ENCODE measurements around the gene UVSSA. TPM values are rescaled to one million over a fixed set of nuclear protein-coding genes. Genes with fewer than 3 reads are reported as not detected.

Gene UVSSA
- total and polyA plus RNA-seq, 7 donors = 1.8 to 18.7 (median 8.7) TPM

DNA sequence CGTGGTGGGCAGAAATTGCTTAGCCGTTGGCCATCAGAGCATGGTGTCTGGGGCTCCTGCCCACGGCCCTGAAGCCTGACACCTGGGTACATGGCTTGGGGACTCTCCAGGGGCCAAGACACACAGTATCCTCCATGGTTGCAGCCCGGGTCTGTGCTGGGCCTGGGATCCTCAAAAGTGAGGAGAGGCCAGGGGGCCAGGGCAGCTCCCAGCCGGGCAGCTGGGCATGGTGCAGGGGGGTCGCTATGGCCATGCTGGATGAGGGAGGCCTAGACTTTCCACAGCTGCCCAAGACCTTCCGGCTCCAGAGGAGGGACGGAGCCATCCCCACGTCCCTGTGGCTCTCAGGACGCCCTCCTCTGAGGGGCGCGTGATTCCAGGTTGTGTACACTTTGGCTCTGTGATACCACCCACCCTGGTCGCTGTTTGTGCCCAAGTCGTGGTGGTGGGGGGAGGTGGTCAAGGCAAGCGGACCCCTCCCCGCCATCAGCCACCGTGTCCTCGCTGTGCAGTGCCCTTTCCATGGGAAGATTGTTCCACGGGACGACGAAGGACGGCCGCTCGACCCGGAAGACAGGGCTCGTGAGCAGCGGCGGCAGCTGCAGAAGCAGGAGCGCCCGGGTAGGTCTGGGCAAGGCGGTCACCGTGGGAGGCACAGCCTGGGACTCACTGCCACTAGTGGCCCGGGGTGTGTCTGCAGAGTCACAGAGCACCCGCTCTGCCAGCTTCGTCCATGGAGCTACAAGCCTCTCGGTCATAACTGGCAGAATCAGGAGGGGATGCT, 33.6 kb downstream of the UVSSA start:
- Histone ChIP-seq H3K36me3 (peaks cover 8 to 57% (median 16%) of the 10 kb centered on the region in 4 donors), H3K4me1 (no peaks in the 10 kb centered on the region), H3K4me3 (no peak overlapping the region), H3K27ac (no peak overlapping the region), H3K9me3 (no peaks in the 10 kb centered on the region), H3K27me3 (no peaks in the 10 kb centered on the region)
- DNase-seq = peak; percentile 62
- 90% methylated on average over 36 of the region's 36 CpGs for WGBS, 2 donors
- intact Hi-C loops (cut with DNase I) = no loop called here
- TF ChIP-seq, protein P1, sequence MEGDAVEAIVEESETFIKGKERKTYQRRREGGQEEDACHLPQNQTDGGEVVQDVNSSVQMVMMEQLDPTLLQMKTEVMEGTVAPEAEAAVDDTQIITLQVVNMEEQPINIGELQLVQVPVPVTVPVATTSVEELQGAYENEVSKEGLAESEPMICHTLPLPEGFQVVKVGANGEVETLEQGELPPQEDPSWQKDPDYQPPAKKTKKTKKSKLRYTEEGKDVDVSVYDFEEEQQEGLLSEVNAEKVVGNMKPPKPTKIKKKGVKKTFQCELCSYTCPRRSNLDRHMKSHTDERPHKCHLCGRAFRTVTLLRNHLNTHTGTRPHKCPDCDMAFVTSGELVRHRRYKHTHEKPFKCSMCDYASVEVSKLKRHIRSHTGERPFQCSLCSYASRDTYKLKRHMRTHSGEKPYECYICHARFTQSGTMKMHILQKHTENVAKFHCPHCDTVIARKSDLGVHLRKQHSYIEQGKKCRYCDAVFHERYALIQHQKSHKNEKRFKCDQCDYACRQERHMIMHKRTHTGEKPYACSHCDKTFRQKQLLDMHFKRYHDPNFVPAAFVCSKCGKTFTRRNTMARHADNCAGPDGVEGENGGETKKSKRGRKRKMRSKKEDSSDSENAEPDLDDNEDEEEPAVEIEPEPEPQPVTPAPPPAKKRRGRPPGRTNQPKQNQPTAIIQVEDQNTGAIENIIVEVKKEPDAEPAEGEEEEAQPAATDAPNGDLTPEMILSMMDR (IDR thresholded peaks at IDR 0.05) = no peak
- no peak for TF ChIP-seq POLR2A (IDR thresholded peaks at IDR 0.05)
- no peak for TF ChIP-seq POLR2AphosphoS5 (IDR thresholded peaks at IDR 0.05)
- TF ChIP-seq EP300 (IDR thresholded peaks at IDR 0.05) = no peak

DNA sequence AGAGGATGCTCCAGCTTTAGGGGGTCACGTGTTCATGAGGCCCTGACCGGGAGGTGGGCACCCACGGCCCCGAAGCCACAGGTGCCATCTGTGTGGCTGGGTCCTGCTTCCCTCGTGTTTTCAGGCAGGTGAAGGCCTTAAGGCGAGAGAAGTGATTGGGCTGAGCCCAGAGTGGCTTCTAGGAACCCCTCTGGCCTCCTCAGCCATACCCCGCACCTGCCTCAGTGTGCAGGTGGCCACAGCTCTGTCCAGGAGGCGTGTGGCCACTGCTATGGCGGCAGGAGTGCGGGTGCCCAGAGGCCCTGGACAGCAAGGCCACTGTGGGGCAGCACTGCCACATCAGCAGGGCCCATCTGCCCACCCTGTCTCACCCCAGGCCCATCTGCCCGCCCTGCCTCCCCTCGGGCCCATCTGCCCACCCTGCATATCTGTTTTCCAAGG, 34.2 kb downstream of the UVSSA start:
- intact Hi-C loops (cut with DNase I) = no loop called here
- TF ChIP-seq EP300 (IDR thresholded peaks at IDR 0.05) = no peak
- H3K27me3 ChIP-seq = no peaks in the 10 kb centered on the region
- no peaks in the 10 kb centered on the region for H3K4me1 ChIP-seq
- no peak overlapping the region for H3K4me3 ChIP-seq
- no peaks in the 10 kb centered on the region for H3K9me3 ChIP-seq
- 94 to 95% methylated on average over 12 of the region's 12 CpGs for WGBS, 2 donors
- peak; percentile 43 for DNase-seq
- peaks cover 9 to 57% (median 15%) of the 10 kb centered on the region in 4 donors for H3K36me3 ChIP-seq
- no peak overlapping the region for H3K27ac ChIP-seq

DNA sequence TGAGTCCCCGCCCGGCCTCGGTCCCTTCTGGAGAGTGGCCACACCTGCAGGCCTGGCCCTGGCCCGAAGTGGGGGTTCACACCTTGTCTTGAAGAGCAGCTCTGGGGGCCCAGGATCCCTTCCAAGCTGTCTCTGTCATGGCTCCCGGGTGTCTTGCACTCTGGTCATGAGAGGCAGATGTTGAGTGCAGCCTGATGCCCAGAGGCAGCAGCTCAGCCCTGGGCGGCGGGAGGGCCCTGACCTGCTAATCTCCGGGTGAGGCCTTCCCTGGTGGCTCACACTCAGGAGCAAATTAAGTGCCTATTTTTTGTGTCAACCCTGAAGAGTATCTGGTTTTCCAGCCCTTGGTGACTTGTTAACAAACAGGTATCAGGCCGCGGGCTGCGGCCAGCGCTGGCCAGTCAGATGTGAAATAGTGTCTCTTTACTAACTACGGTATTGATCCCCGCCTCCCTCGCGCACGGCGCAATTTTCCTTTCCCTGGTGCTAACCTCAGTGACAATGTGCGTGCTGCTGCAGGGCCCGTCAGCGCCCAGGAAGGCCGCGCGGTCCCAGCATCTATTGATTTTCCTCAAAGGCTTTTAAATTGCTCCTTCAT, 35.0 kb downstream of the UVSSA start:
- intact Hi-C loops (cut with DNase I) = no loop called here

DNA sequence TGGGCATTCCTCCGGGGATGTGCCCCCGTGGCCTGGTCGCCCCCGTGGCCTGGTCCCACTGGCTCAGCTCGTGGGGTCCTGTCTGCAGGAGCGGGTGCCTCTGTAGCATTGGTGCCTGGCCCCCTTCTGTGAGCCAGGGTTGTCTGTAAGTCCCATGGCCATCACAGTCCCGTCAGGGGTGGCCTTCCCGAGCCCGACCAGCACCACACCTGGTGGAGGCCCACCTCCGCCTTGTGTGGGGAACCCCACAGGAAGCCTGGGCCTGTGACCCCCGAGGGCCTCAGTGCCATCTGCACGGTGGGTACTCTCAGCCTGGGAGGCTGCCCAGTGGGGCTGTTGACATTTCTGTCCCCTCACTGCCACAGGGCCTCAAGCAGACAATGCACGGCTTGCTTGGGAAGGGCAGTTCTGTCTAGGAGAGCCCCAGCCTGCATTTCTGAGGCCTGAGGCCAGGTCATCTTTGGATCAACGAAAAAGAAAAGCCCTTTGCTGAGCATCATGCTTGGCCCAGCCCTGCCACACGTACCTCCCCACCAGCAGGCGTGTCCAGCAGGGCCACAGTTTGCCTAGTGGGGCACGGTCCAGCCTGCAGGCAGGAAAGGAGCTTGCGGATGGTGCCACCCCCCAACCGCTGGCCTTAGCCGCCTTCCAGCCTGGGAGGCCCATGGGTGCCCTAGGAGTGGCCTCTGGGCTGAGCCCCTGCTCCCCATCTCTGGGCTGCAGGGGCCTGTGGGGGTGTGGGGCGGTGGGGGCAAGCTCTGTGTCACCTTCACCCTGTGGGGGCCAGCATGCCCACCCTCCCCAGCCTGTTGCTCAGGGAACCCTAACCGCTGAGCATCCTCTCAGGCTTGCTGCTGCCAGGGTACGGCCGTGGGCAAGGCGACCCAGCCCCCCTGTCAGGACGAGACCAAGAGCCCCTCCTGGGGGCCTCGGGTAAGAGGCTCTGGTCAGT, 36.0 kb downstream of the UVSSA start:
- Histone ChIP-seq H3K27me3 (no peaks in the 10 kb centered on the region), H3K27ac (no peak overlapping the region), H3K4me1 (no peaks in the 10 kb centered on the region), H3K4me3 (no peak overlapping the region), H3K9me3 (no peaks in the 10 kb centered on the region), H3K36me3 (peaks cover 5 to 56% (median 13%) of the 10 kb centered on the region in 4 donors)
- TF ChIP-seq EP300 (IDR thresholded peaks at IDR 0.05) (no peak), POLR2AphosphoS5 (IDR thresholded peaks at IDR 0.05) (no peak), POLR2A (IDR thresholded peaks at IDR 0.05) (no peak)
- TF ChIP-seq, protein P1 (IDR thresholded peaks at IDR 0.05) = no peak
- DNase-seq = peak; percentile 59
- intact Hi-C loops (cut with DNase I) = no loop called here
- 91% methylated on average over 27 of the region's 27 CpGs for WGBS, 2 donors

More for the DNA sequence above, 35.0 kb downstream of the UVSSA start:
- no peaks in the 10 kb centered on the region for H3K9me3 ChIP-seq
- H3K27me3 ChIP-seq = no peaks in the 10 kb centered on the region
- peaks cover 5 to 56% (median 14%) of the 10 kb centered on the region in 4 donors for H3K36me3 ChIP-seq
- 96 to 98% methylated on average over 24 of the region's 24 CpGs for WGBS, 2 donors
- H3K27ac ChIP-seq = no peak overlapping the region
- no peak for TF ChIP-seq POLR2AphosphoS5 (IDR thresholded peaks at IDR 0.05)
- TF ChIP-seq, protein P1 (IDR thresholded peaks at IDR 0.05) = no peak
- no peak for TF ChIP-seq POLR2A (IDR thresholded peaks at IDR 0.05)
- TF ChIP-seq EP300 (IDR thresholded peaks at IDR 0.05) = no peak
- no peak overlapping the region for H3K4me3 ChIP-seq
- peak; percentile 58 for DNase-seq
- no peaks in the 10 kb centered on the region for H3K4me1 ChIP-seq

Measured in sigmoid colon (tissue), 7 donors.